ENCODE data around the gene KRR1. TPM values are rescaled to one million over a fixed set of nuclear protein-coding genes. Genes with fewer than 3 reads are reported as not detected.

KRR1 gene
- total RNA-seq, 1 donor: 45.6 TPM

GRCh38 chr12:75508159-75508558, 3.2 kb downstream of the KRR1 start:
- no peaks in the 10 kb centered on the region for H3K9me3 ChIP-seq (ENCODE audit: low read depth, low read length)
- TF ChIP-seq CTCF (IDR thresholded peaks at IDR 0.05; ENCODE audit: extremely low read depth, low read depth, low read length): no peak
- H3K27ac ChIP-seq (ENCODE audit: low read depth, low read length): peak overlapping the region; percentile 21
- H3K4me3 ChIP-seq (ENCODE audit: insufficient read depth, low read length): no peak overlapping the region
- peaks cover 34% of the 10 kb centered on the region for H3K36me3 ChIP-seq (ENCODE audit: insufficient read depth, low read length)
- DNase-seq (ENCODE audit: insufficient read length, low spot score, missing footprints): no peak
- no peak overlapping the region for H2AFZ ChIP-seq (ENCODE audit: low read length)
- no peaks in the 10 kb centered on the region for H4K20me1 ChIP-seq (ENCODE audit: insufficient read depth, low read length)
- H3K4me2 ChIP-seq (ENCODE audit: insufficient read depth, low read length): no peak overlapping the region
- H3K4me1 ChIP-seq (ENCODE audit: insufficient read depth, low read length): peaks cover 20% of the 10 kb centered on the region
- H3K27me3 ChIP-seq (ENCODE audit: insufficient read depth, low read length): no peaks in the 10 kb centered on the region
- peaks cover 45% of the 10 kb centered on the region for H3K79me2 ChIP-seq (ENCODE audit: insufficient read depth, low read length)

GRCh38 chr12:75507086-75507485, 4.3 kb downstream of the KRR1 start:
- no peaks in the 10 kb centered on the region for H4K20me1 ChIP-seq (ENCODE audit: insufficient read depth, low read length)
- peak overlapping the region; percentile 4 for H3K27ac ChIP-seq (ENCODE audit: low read depth, low read length)
- no peaks in the 10 kb centered on the region for H3K27me3 ChIP-seq (ENCODE audit: insufficient read depth, low read length)
- no peaks in the 10 kb centered on the region for H3K9me3 ChIP-seq (ENCODE audit: low read depth, low read length)
- H3K4me2 ChIP-seq (ENCODE audit: insufficient read depth, low read length): no peak overlapping the region
- H2AFZ ChIP-seq (ENCODE audit: low read length): no peak overlapping the region
- no peak overlapping the region for H3K4me3 ChIP-seq (ENCODE audit: insufficient read depth, low read length)
- peaks cover 44% of the 10 kb centered on the region for H3K36me3 ChIP-seq (ENCODE audit: insufficient read depth, low read length)
- TF ChIP-seq CTCF (IDR thresholded peaks at IDR 0.05; ENCODE audit: extremely low read depth, low read depth, low read length): no peak
- no peak for DNase-seq (ENCODE audit: insufficient read length, low spot score, missing footprints)
- peaks cover 20% of the 10 kb centered on the region for H3K4me1 ChIP-seq (ENCODE audit: insufficient read depth, low read length)
- H3K79me2 ChIP-seq (ENCODE audit: insufficient read depth, low read length): peaks cover 49% of the 10 kb centered on the region

GRCh38 chr12:75505706-75506312, 5.6 kb downstream of the KRR1 start:
- Histone ChIP-seq H3K9me3 (ENCODE audit: low read depth, low read length) (no peaks in the 10 kb centered on the region), H3K4me2 (ENCODE audit: insufficient read depth, low read length) (no peak overlapping the region), H2AFZ (ENCODE audit: low read length) (no peak overlapping the region), H3K27ac (ENCODE audit: low read depth, low read length) (no peak overlapping the region), H3K4me3 (ENCODE audit: insufficient read depth, low read length) (no peak overlapping the region), H3K79me2 (ENCODE audit: insufficient read depth, low read length) (peaks cover 43% of the 10 kb centered on the region), H3K27me3 (ENCODE audit: insufficient read depth, low read length) (no peaks in the 10 kb centered on the region), H4K20me1 (ENCODE audit: insufficient read depth, low read length) (no peaks in the 10 kb centered on the region), H3K4me1 (ENCODE audit: insufficient read depth, low read length) (peaks cover 20% of the 10 kb centered on the region), H3K36me3 (ENCODE audit: insufficient read depth, low read length) (peaks cover 57% of the 10 kb centered on the region)
- TF ChIP-seq CTCF (IDR thresholded peaks at IDR 0.05; ENCODE audit: extremely low read depth, low read depth, low read length): peak; percentile 73
- DNase-seq (ENCODE audit: insufficient read length, low spot score, missing footprints): peak; percentile 46

- Histone ChIP-seq H3K27ac (ENCODE audit: low read depth, low read length) (no peak overlapping the region), H3K79me2 (ENCODE audit: insufficient read depth, low read length) (peaks cover 24% of the 10 kb centered on the region), H2AFZ (ENCODE audit: low read length) (no peak overlapping the region), H3K9me3 (ENCODE audit: low read depth, low read length) (no peaks in the 10 kb centered on the region), H4K20me1 (ENCODE audit: insufficient read depth, low read length) (no peaks in the 10 kb centered on the region), H3K4me1 (ENCODE audit: insufficient read depth, low read length) (peaks cover 11% of the 10 kb centered on the region), H3K4me2 (ENCODE audit: insufficient read depth, low read length) (no peak overlapping the region), H3K27me3 (ENCODE audit: insufficient read depth, low read length) (no peaks in the 10 kb centered on the region), H3K4me3 (ENCODE audit: insufficient read depth, low read length) (no peak overlapping the region), H3K36me3 (ENCODE audit: insufficient read depth, low read length) (peaks cover 76% of the 10 kb centered on the region)
- no peak for DNase-seq (ENCODE audit: insufficient read length, low spot score, missing footprints)
- no peak for TF ChIP-seq CTCF (IDR thresholded peaks at IDR 0.05; ENCODE audit: extremely low read depth, low read depth, low read length)
Measured at GRCh38 chr12:75503866-75504265, 7.5 kb downstream of the KRR1 start.

All from osteoblast (primary cell).